Keratinocyte (primary cell): ENCODE measurements around the gene MPP2. TPM values are rescaled to one million over a fixed set of nuclear protein-coding genes. Genes with fewer than 3 reads are reported as not detected.

Source experiments
- DNase-seq: peaks from one replicate; pipeline ENCODE4 v3.0.0-alpha.2; 2011; ENCODE audit warnings: low read depth, missing footprints, low spot score
- FAIRE-seq: peaks from 2 replicates; lab custom pipeline; 2011; peaks lifted over from hg19 to GRCh38; lab: Jason Lieb, UNC
- H2AFZ ChIP-seq: 2 replicates; pipeline ENCODE4 v1.6.0; 2012; ENCODE audit warnings: low read length, control low read depth, inconsistent platforms; ENCODE audit not compliant: control insufficient read depth
- H3K27ac ChIP-seq: 2 replicates; pipeline ENCODE4 v1.5.1; 2011; ENCODE audit warnings: low read length; ENCODE audit not compliant: control insufficient read depth, insufficient read depth
- H3K27me3 ChIP-seq: 3 replicates; pipeline ENCODE4 v1.6.0; 2011; ENCODE audit warnings: low read length; ENCODE audit not compliant: control insufficient read depth, insufficient read depth; ENCODE audit errors: extremely low read depth
- H3K36me3 ChIP-seq, 2 experiments: 2 replicates in 1 of 2; 3 replicates in 1 of 2; pipeline ENCODE4 v1.5.1; 2011; ENCODE audit warnings: low read length in 2 of 2, mild to moderate bottlenecking in 1 of 2; ENCODE audit not compliant: control insufficient read depth in 2 of 2, insufficient read depth in 2 of 2; ENCODE audit errors: extremely low read depth in 1 of 2
- H3K4me1 ChIP-seq: 3 replicates; pipeline ENCODE4 v1.5.1; 2011; ENCODE audit warnings: low read length; ENCODE audit not compliant: control insufficient read depth, insufficient read depth; ENCODE audit errors: extremely low read depth
- H3K4me2 ChIP-seq: 3 replicates; pipeline ENCODE4 v1.6.0; 2011; ENCODE audit warnings: low read depth, low read length; ENCODE audit not compliant: control insufficient read depth, insufficient read depth; ENCODE audit errors: extremely low read depth
- H3K4me3 ChIP-seq, 3 experiments: fragments of 200-600 bp in 1 of 3; sonication (generic) in 1 of 3; 2 replicates in 2 of 3; 3 replicates in 1 of 3; pipeline ENCODE4 v1.5.1; 2011 to 2016; ENCODE audit warnings: low read length in 3 of 3, mild to moderate bottlenecking in 3 of 3, control low read depth in 2 of 3, inconsistent platforms in 1 of 3, low read depth in 1 of 3, mixed read lengths in 1 of 3, mixed run types in 1 of 3, moderate library complexity in 1 of 3; ENCODE audit not compliant: control insufficient read depth in 2 of 3, insufficient read depth in 2 of 3; ENCODE audit errors: extremely low read depth in 1 of 3
- H3K79me2 ChIP-seq: 2 replicates; pipeline ENCODE4 v1.6.0; 2012; ENCODE audit warnings: low read length; ENCODE audit not compliant: control insufficient read depth, insufficient read depth
- H3K9ac ChIP-seq: 3 replicates; pipeline ENCODE4 v1.6.0; 2011; ENCODE audit warnings: low read length; ENCODE audit not compliant: control insufficient read depth, insufficient read depth; ENCODE audit errors: extremely low read depth
- H3K9me1 ChIP-seq: 3 replicates; pipeline ENCODE4 v1.6.0; 2011; ENCODE audit warnings: low read length; ENCODE audit not compliant: control insufficient read depth, insufficient read depth; ENCODE audit errors: extremely low read depth
- H3K9me3 ChIP-seq: 2 replicates; pipeline ENCODE4 v1.5.1; 2012; ENCODE audit warnings: low read depth, low read length; ENCODE audit not compliant: control insufficient read depth
- H4K20me1 ChIP-seq: 3 replicates; pipeline ENCODE4 v1.6.0; 2011; ENCODE audit warnings: low read length; ENCODE audit not compliant: control insufficient read depth, insufficient read depth; ENCODE audit errors: extremely low read depth
- CTCF ChIP-seq, 3 experiments: IDR thresholded peaks in 1 of 3; conservative IDR thresholded peaks in 1 of 3; optimal IDR thresholded peaks in 1 of 3; 2 replicates in 2 of 3; 3 replicates in 1 of 3; pipeline versions ENCODE3 to v1.5.1; 2011; ENCODE audit warnings: low read length in 3 of 3, mild to moderate bottlenecking in 3 of 3, moderate library complexity in 2 of 3, control low read depth in 1 of 3, inconsistent platforms in 1 of 3; ENCODE audit not compliant: insufficient read depth in 2 of 3; ENCODE audit errors: extremely low read depth in 1 of 3
- EZH2 ChIP-seq: IDR thresholded peaks from one replicate; pipeline ENCODE4 v1.6.1; 2012; ENCODE audit warnings: inconsistent platforms, mild to moderate bottlenecking, low read length, moderate library complexity
- dilution Hi-C: fragments of 300-500 bp; cut with MboI; formaldehyde crosslinking; loops from one replicate; pipeline ENCODE4 v1.7.0; 2020; ENCODE audit warnings: low sequenced_read_pairs; ENCODE audit not compliant: extremely low pct_ligation_motif_present
- polyA plus RNA-seq, 5 experiments: library from polyadenylated mRNA; depleted of rRNA in 3 of 5; stranded (reverse) in 3 of 5; stranded (forward) in 1 of 5; unstranded in 1 of 5; fragments of >200 nt; gene quantifications; 1 replicate in 1 of 5; 2 replicates in 3 of 5; 3 replicates in 1 of 5; pipeline versions ENCODE4 v1.2.1 to v1.2.3, GENCODE V29; 2011 to 2012; ENCODE audit warnings: missing spikeins in 2 of 5, low read depth in 1 of 5, low replicate concordance in 1 of 5

Gene MPP2
- polyA plus RNA-seq, 1 donor (not counting 4 experiments of a cell fraction or from before 2014, with no cell fraction given): 0.12 TPM

GRCh38 chr17:43892647-43892952 lies 14.7 kb downstream of the MPP2 start:
- Histone ChIP-seq H3K4me3 (no peak overlapping the region), H3K36me3 (no peaks in the 10 kb centered on the region), H3K27me3 (peaks cover 13% of the 10 kb centered on the region), H4K20me1 (no peaks in the 10 kb centered on the region), H2AFZ (no peak overlapping the region), H3K9me3 (no peaks in the 10 kb centered on the region), H3K27ac (no peak overlapping the region), H3K9me1 (no peaks in the 10 kb centered on the region), H3K4me2 (no peak overlapping the region), H3K79me2 (no peaks in the 10 kb centered on the region), H3K9ac (no peak overlapping the region), H3K4me1 (peaks cover 1% of the 10 kb centered on the region)
- no peak for DNase-seq
- dilution Hi-C loops: no loop called here
- no peak for FAIRE-seq
- TF ChIP-seq EZH2 (no peak), CTCF (optimal IDR thresholded peaks at IDR 0.05 in 1 of 3, IDR thresholded peaks at IDR 0.05 in 1 of 3, conservative IDR thresholded peaks at IDR 0.05 in 1 of 3; ENCODE audit: extremely low read depth in 1 of 3, insufficient read depth in 2 of 3, low read length in 3 of 3) (no peak)

DNA sequence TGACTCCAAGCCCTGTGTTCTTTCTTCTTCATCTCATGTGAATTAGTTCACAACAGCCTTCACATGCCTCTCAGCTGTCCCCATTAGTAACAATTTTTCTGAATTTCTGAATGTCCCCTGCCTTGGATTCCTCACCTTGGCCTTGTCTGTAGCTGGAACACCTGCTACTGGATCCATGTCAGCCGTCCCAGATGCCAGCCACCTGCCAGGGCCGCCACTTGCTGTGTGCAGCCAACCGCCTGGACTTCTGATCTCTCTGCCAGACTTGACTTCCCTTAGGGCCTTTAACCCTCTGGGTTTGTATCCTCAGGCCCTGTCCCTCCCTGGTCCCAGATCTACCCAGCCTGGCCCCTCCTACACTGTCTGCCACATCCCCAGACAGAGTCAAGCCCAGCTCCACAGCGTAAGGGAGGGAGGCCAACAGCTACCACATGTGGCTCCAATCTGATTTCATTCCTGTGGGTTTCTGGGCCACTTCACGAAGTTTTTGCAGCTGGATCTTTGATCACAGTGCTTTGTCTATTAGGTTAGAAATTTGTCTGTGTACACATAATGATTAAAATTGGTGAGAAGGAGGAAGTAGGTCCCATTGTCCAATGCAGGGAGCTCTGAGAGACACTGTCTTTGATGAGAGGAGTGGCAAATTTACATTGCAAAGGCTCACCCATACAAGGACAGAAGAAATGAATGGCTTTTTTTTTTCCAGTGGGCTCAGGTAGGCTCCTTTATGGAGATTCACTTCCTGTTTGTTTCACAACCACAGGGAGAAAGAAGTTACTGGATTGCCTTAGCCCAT lies 15.3 kb downstream of the MPP2 start:
- FAIRE-seq: no peak
- H3K79me2 ChIP-seq: no peaks in the 10 kb centered on the region

More for the DNA sequence above, 15.3 kb downstream of the MPP2 start:
- Histone ChIP-seq H4K20me1 (no peaks in the 10 kb centered on the region), H3K4me3 (no peak overlapping the region), H3K4me2 (no peak overlapping the region), H3K9me1 (no peaks in the 10 kb centered on the region), H3K9ac (no peak overlapping the region), H2AFZ (no peak overlapping the region), H3K36me3 (no peaks in the 10 kb centered on the region), H3K27ac (no peak overlapping the region), H3K9me3 (no peaks in the 10 kb centered on the region), H3K4me1 (no peaks in the 10 kb centered on the region), H3K27me3 (peaks cover 13% of the 10 kb centered on the region)
- DNase-seq: no peak
- TF ChIP-seq EZH2 (no peak), CTCF (optimal IDR thresholded peaks at IDR 0.05 in 1 of 3, IDR thresholded peaks at IDR 0.05 in 1 of 3, conservative IDR thresholded peaks at IDR 0.05 in 1 of 3; ENCODE audit: extremely low read depth in 1 of 3, insufficient read depth in 2 of 3, low read length in 3 of 3) (no peak)
- dilution Hi-C loops: no loop called here
